Measurements from ENCODE around the gene VWA5B1. TPM values are rescaled to one million over a fixed set of nuclear protein-coding genes. Genes with fewer than 3 reads are reported as not detected.

VWA5B1 gene
- total RNA-seq, 1 donor from 2014 or later = 1.9 TPM

DNA sequence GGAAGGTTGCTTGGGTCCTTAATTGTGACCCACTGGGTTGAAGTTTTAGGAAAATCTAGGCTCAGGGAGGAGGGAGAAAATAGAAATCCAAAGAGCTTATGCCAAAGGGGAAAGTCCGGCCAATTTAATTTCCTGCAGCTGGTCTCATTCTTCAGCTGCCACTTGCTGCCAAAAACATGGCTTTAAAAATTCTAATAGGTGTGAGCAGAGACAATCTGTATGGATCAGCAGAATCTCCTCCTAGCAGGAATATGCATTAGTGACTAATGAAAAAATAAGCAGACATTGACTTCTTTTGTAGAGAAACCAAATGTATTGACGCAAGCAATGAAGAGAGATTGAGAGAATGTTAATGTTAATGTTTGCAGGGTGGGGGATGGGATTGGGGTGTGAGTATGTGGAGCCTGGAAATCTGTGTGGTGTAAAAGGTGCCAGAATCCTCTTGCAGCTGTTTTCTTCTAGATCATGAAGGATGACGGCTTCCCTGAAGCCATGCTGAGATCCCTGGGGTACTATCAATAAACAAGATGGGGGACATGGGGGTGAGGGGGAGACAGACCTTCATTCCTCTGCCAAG is 35.3 kb downstream of the VWA5B1 start:
- H3K9me3 Mint-ChIP-seq = no peaks in the 10 kb centered on the region
- no peak overlapping the region for H3K4me3 Mint-ChIP-seq
- no peaks in the 10 kb centered on the region for H3K36me3 Mint-ChIP-seq
- no peak for DNase-seq (ENCODE audit: extremely low spot score, unreplicated experiment)
- no peak overlapping the region for H3K27ac Mint-ChIP-seq
- peaks cover 20% of the 10 kb centered on the region for H3K4me1 Mint-ChIP-seq (ENCODE audit: unreplicated experiment)
- H3K27me3 Mint-ChIP-seq = peaks cover 59% of the 10 kb centered on the region
- TF ChIP-seq, protein P1, sequence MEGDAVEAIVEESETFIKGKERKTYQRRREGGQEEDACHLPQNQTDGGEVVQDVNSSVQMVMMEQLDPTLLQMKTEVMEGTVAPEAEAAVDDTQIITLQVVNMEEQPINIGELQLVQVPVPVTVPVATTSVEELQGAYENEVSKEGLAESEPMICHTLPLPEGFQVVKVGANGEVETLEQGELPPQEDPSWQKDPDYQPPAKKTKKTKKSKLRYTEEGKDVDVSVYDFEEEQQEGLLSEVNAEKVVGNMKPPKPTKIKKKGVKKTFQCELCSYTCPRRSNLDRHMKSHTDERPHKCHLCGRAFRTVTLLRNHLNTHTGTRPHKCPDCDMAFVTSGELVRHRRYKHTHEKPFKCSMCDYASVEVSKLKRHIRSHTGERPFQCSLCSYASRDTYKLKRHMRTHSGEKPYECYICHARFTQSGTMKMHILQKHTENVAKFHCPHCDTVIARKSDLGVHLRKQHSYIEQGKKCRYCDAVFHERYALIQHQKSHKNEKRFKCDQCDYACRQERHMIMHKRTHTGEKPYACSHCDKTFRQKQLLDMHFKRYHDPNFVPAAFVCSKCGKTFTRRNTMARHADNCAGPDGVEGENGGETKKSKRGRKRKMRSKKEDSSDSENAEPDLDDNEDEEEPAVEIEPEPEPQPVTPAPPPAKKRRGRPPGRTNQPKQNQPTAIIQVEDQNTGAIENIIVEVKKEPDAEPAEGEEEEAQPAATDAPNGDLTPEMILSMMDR (conservative IDR thresholded peaks at IDR 0.05) = no peak

DNA sequence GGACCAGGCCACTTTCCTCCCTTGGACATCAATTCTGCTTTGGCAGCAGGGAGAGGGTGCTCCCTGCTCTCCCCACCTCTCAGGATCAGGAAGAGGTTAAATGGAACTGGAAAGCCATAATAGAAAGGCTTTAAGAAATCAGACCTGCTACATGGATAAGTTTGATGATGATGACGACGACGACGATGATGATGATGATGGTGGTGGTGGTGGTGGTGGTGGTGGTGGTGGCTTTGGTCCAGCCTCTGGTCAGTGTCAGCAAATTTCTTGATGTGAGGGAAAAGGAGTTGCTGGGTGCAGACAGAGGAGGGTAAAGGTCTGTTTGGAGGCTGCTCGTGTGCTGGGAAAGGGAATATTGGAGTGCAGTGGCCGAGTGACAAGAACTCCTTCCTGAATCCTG is 36.8 kb downstream of the VWA5B1 start:
- H3K27me3 Mint-ChIP-seq = peaks cover 43% of the 10 kb centered on the region
- H3K4me3 Mint-ChIP-seq = no peak overlapping the region
- H3K36me3 Mint-ChIP-seq = no peaks in the 10 kb centered on the region
- no peak for DNase-seq (ENCODE audit: extremely low spot score, unreplicated experiment)
- TF ChIP-seq, protein P1 (conservative IDR thresholded peaks at IDR 0.05) = no peak
- no peaks in the 10 kb centered on the region for H3K9me3 Mint-ChIP-seq
- H3K27ac Mint-ChIP-seq = no peak overlapping the region
- peaks cover 12% of the 10 kb centered on the region for H3K4me1 Mint-ChIP-seq (ENCODE audit: unreplicated experiment)

DNA sequence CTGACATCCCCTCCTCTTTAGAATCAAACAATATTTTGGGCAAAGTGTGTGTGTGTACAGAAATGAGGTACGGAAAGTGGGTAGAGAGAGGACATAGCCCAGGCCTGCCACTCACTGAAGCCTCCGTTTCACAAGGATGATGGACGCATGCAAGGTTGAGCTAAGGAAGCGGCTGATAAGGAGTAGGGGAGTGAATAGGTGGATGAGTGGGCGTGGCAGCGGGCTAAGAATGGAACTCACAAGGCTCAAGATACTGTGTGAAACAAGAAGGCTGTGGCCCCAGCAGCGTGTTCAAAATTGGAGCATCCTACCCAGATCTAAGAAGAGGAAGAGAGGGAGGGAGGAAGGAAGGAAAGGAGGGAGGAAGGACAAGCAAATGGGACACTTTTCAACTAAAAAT is 37.5 kb downstream of the VWA5B1 start:
- Mint-ChIP-seq H3K27ac (no peak overlapping the region), H3K36me3 (no peaks in the 10 kb centered on the region), H3K4me3 (no peak overlapping the region), H3K9me3 (no peaks in the 10 kb centered on the region), H3K4me1 (ENCODE audit: unreplicated experiment) (peaks cover 12% of the 10 kb centered on the region), H3K27me3 (peaks cover 39% of the 10 kb centered on the region)
- no peak for DNase-seq (ENCODE audit: extremely low spot score, unreplicated experiment)
- TF ChIP-seq, protein P1 (conservative IDR thresholded peaks at IDR 0.05) = no peak

DNA sequence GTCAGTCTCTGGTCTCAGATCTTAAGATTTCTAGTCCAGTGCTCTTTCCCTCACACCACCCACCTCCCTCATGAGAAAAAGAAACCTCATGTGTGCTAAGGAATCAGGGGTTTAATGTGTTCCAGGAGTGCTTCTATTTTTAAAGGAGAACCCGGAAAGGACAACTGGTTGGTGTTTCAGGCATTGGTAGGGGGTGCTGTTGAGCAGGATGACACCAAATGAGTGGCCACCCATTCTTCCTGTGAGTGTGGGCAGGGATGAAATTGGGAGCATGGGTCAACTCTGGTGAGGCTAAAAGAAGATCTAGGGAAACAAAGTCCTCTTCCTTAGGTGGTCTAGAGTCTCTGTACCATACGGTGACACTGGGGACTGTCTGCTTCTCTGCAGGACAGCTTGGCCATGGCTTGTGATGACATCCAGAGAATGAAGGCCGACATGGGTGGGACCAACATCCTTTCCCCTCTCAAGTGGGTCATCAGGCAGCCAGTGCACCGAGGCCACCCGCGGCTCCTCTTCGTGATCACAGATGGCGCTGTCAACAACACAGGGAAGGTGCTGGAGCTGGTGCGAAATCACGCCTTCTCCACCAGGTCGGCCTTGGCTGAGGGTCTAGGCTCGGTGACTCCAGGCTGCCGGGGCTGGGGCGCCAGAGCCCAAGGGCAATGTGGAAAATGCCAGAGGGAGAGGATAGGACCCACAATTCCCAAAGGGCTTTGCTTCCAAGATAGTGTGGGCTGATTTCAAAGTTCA is 39.3 kb downstream of the VWA5B1 start:
- no peaks in the 10 kb centered on the region for H3K9me3 Mint-ChIP-seq
- no peak for DNase-seq (ENCODE audit: extremely low spot score, unreplicated experiment)
- H3K27me3 Mint-ChIP-seq = peaks cover 37% of the 10 kb centered on the region

DNA sequence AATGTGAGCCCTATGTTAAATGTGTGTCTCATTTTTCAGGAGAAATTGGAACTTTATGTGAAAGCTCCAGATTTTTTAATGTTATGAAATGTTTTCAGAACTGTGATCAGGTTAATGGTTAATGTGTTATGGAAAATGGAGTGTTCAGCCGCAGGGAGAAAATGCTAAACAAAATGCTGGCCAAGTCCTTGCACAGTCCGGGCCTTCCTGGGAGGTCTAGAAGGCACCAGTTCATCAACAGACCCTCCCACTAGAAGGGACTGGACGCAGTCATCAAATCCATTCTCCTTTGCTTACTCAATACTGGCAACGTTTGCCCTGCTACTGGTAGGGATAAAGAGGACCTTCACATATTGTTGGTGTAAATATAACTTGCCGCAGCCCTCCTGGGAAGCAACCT is 43.4 kb downstream of the VWA5B1 start:
- Mint-ChIP-seq H3K9me3 (no peaks in the 10 kb centered on the region), H3K27me3 (peaks cover 27% of the 10 kb centered on the region), H3K4me1 (ENCODE audit: unreplicated experiment) (no peaks in the 10 kb centered on the region), H3K4me3 (no peak overlapping the region), H3K36me3 (no peaks in the 10 kb centered on the region), H3K27ac (no peak overlapping the region)
- DNase-seq (ENCODE audit: extremely low spot score, unreplicated experiment) = no peak
- TF ChIP-seq, protein P1 (conservative IDR thresholded peaks at IDR 0.05) = no peak

More for the DNA sequence above, 39.3 kb downstream of the VWA5B1 start:
- Mint-ChIP-seq H3K4me1 (ENCODE audit: unreplicated experiment) (peaks cover 12% of the 10 kb centered on the region), H3K4me3 (no peak overlapping the region), H3K27ac (no peak overlapping the region), H3K36me3 (no peaks in the 10 kb centered on the region)
- TF ChIP-seq, protein P1 (conservative IDR thresholded peaks at IDR 0.05) = no peak

All from type B pancreatic cell (in vitro differentiated cells).